Daoy (cell line): ENCODE measurements around the gene PCDHGA9. TPM values are rescaled to one million over a fixed set of nuclear protein-coding genes. Genes with fewer than 3 reads are reported as not detected.
A peak's percentile ranks its signal among the peaks of the same experiment; 100 is the strongest.
"Not testable (repeated sequence)": the region's sequence is repeated elsewhere in the genome, so short reads cannot be mapped to it uniquely, and the experiment has no call there.

Source experiments
- DNase-seq: peaks from one replicate; pipeline ENCODE4 v3.0.0-alpha.2; 2015; ENCODE audit warnings: low read depth
- total RNA-seq: library from RNA; depleted of rRNA; stranded (reverse); fragments of >200 nt; shearing (Covaris generic); gene quantifications from 2 replicates; pipeline ENCODE4 v1.2.3, GENCODE V29; 2014

The PCDHGA9 gene
- total RNA-seq, 1 experiment from 2014 or later = 1.2 TPM

GRCh38 chr5:141413540-141414069 lies 11.0 kb downstream of the PCDHGA9 start:
- no peak for DNase-seq

GRCh38 chr5:141414548-141415274 lies 12.1 kb downstream of the PCDHGA9 start:
- DNase-seq = not testable (repeated sequence)

GRCh38 chr5:141415275-141415618 lies 12.7 kb downstream of the PCDHGA9 start:
- not testable (repeated sequence) for DNase-seq

GRCh38 chr5:141417494-141418172 lies 15.1 kb downstream of the PCDHGA9 start, which contains the start of gene PCDHGB7:
PCDHGB7 (plus strand) TSS chr5:141417677; CDS start chr5:141417860, 183 bp downstream.
- DNase-seq = peak; percentile 49

GRCh38 chr5:141419074-141419880 lies 16.7 kb downstream of the PCDHGA9 start:
- DNase-seq = no peak

- DNase-seq = peak; percentile 77
Measured at GRCh38 chr5:141420855-141421488, 18.4 kb downstream of the PCDHGA9 start, which contains the start of gene PCDHGA11. PCDHGA11 (plus strand) TSS chr5:141421051; CDS start chr5:141421228, 177 bp downstream.

GRCh38 chr5:141421489-141421855 lies 18.9 kb downstream of the PCDHGA9 start:
- no peak for DNase-seq

- no peak for DNase-seq
Measured at GRCh38 chr5:141422742-141423291, 20.2 kb downstream of the PCDHGA9 start.

- no peak for DNase-seq
Measured at GRCh38 chr5:141427783-141428426, 25.3 kb downstream of the PCDHGA9 start.

- no peak for DNase-seq
Measured at GRCh38 chr5:141430332-141431113, 27.9 kb downstream of the PCDHGA9 start, which contains the start of gene PCDHGA12. PCDHGA12 (plus strand) TSS chr5:141430507; CDS start chr5:141430760, 253 bp downstream.

- no peak for DNase-seq
Measured at GRCh38 chr5:141431286-141431685, 28.7 kb downstream of the PCDHGA9 start.

- not testable (repeated sequence) for DNase-seq
Measured at GRCh38 chr5:141432308-141432707, 29.7 kb downstream of the PCDHGA9 start.

- DNase-seq = not testable (repeated sequence)
Measured at GRCh38 chr5:141432726-141433125, 30.1 kb downstream of the PCDHGA9 start.

GRCh38 chr5:141434006-141434405 lies 31.4 kb downstream of the PCDHGA9 start:
- no peak for DNase-seq

GRCh38 chr5:141437221-141437620 lies 34.6 kb downstream of the PCDHGA9 start:
- no peak for DNase-seq

GRCh38 chr5:141439411-141440141 lies 37.0 kb downstream of the PCDHGA9 start:
- no peak for DNase-seq

- DNase-seq = no peak
Measured at GRCh38 chr5:141440341-141440740, 37.8 kb downstream of the PCDHGA9 start.

- no peak for DNase-seq
Measured at GRCh38 chr5:141441571-141442170, 39.1 kb downstream of the PCDHGA9 start.
